H9 (cell line): ENCODE data around the gene PLLP. TPM values are rescaled to one million over a fixed set of nuclear protein-coding genes. Genes with fewer than 3 reads are reported as not detected.

ENCODE experiments used
- DNase-seq: peaks from one replicate; pipeline ENCODE4 v3.0.0-alpha.2; 2017
- H2AFZ ChIP-seq: one replicate; pipeline ENCODE4 v1.6.1; 2013; ENCODE audit warnings: mild to moderate bottlenecking, low read length, control low read depth, moderate library complexity
- H2AK5ac ChIP-seq: 2 replicates; pipeline ENCODE4 v1.6.1; 2013; ENCODE audit warnings: low read length, control low read depth, mixed read lengths; ENCODE audit not compliant: insufficient read length
- H2BK120ac ChIP-seq: one replicate; pipeline ENCODE4 v1.6.1; 2013; ENCODE audit warnings: low read depth, mild to moderate bottlenecking, low read length, control low read depth, inconsistent platforms; ENCODE audit not compliant: poor library complexity, severe bottlenecking
- H2BK12ac ChIP-seq: 2 replicates; pipeline ENCODE4 v1.6.1; 2013; ENCODE audit warnings: low read length, control low read depth, mixed read lengths, low read depth; ENCODE audit not compliant: insufficient read length
- H2BK15ac ChIP-seq: 2 replicates; pipeline ENCODE4 v1.6.1; 2013; ENCODE audit warnings: low read depth, low read length, control low read depth
- H2BK20ac ChIP-seq: one replicate; pipeline ENCODE4 v1.6.1; 2013; ENCODE audit warnings: low read depth, mild to moderate bottlenecking, low read length, control low read depth, inconsistent platforms; ENCODE audit not compliant: poor library complexity, severe bottlenecking
- H2BK5ac ChIP-seq: 2 replicates; pipeline ENCODE4 v1.6.1; 2013; ENCODE audit warnings: low read length, control low read depth, mixed read lengths; ENCODE audit not compliant: insufficient read length
- H3K14ac ChIP-seq: 2 replicates; pipeline ENCODE4 v1.6.1; 2013; ENCODE audit warnings: low read length, control low read depth; ENCODE audit not compliant: insufficient read depth
- H3K18ac ChIP-seq: 2 replicates; pipeline ENCODE4 v1.6.1; 2013; ENCODE audit warnings: low read depth, mild to moderate bottlenecking, mixed read lengths, low read length, control low read depth; ENCODE audit not compliant: insufficient read length
- H3K23ac ChIP-seq: 2 replicates; pipeline ENCODE4 v1.6.1; 2013; ENCODE audit warnings: low read length, control low read depth, mixed read lengths, low read depth; ENCODE audit not compliant: insufficient read length
- H3K23me2 ChIP-seq: 2 replicates; pipeline ENCODE4 v1.6.1; 2013; ENCODE audit warnings: low read depth, mild to moderate bottlenecking, mixed read lengths, low read length, control low read depth; ENCODE audit not compliant: insufficient read length, poor library complexity, severe bottlenecking
- H3K27ac ChIP-seq: 2 replicates; pipeline ENCODE4 v1.5.1; 2013; ENCODE audit warnings: low read length, control low read depth, mixed read lengths, low read depth; ENCODE audit not compliant: insufficient read length
- H3K27me3 ChIP-seq: 2 replicates; pipeline ENCODE4 v1.6.1; 2013; ENCODE audit warnings: low read length, control low read depth, inconsistent platforms; ENCODE audit not compliant: insufficient read depth
- H3K4ac ChIP-seq: 2 replicates; pipeline ENCODE4 v1.6.1; 2013; ENCODE audit warnings: low read depth, mild to moderate bottlenecking, control low read depth, inconsistent platforms, low read length, moderate library complexity
- H3K4me1 ChIP-seq: 2 replicates; pipeline ENCODE4 v1.6.1; 2013; ENCODE audit warnings: low read length, control low read depth, inconsistent platforms; ENCODE audit not compliant: insufficient read depth
- H3K4me2 ChIP-seq: 2 replicates; pipeline ENCODE4 v1.6.1; 2013; ENCODE audit warnings: low read length, control low read depth, mixed read lengths; ENCODE audit not compliant: insufficient read length, insufficient read depth
- H3K56ac ChIP-seq: 2 replicates; pipeline ENCODE4 v1.6.1; 2013; ENCODE audit warnings: low read depth, mild to moderate bottlenecking, mixed read lengths, low read length, control low read depth; ENCODE audit not compliant: insufficient read length
- H3K79me1 ChIP-seq: 2 replicates; pipeline ENCODE4 v1.6.1; 2013; ENCODE audit warnings: low read depth, mild to moderate bottlenecking, moderate library complexity, low read length, control low read depth, inconsistent platforms; ENCODE audit not compliant: insufficient read depth, poor library complexity, severe bottlenecking
- H3K79me2 ChIP-seq: 2 replicates; pipeline ENCODE4 v1.6.1; 2013; ENCODE audit warnings: low read length, control low read depth, inconsistent platforms; ENCODE audit not compliant: insufficient read depth
- H3K9ac ChIP-seq: 2 replicates; pipeline ENCODE4 v1.6.1; 2013; ENCODE audit warnings: low read length, control low read depth, mixed read lengths; ENCODE audit not compliant: insufficient read length; ENCODE audit errors: extremely low read depth
- H3K9me3 ChIP-seq: one replicate; pipeline ENCODE4 v1.6.1; 2013; ENCODE audit warnings: low read depth, low read length, inconsistent platforms; ENCODE audit not compliant: control insufficient read depth
- H3T11ph ChIP-seq: one replicate; pipeline ENCODE4 v1.6.1; 2013; ENCODE audit warnings: mild to moderate bottlenecking, low read length, control low read depth, inconsistent platforms
- H4K20me1 ChIP-seq: one replicate; pipeline ENCODE4 v1.6.1; 2013; ENCODE audit not compliant: control insufficient read depth, insufficient read length, insufficient read depth
- H4K5ac ChIP-seq: 2 replicates; pipeline ENCODE4 v1.6.1; 2013; ENCODE audit warnings: low read depth, mild to moderate bottlenecking, mixed read lengths, low read length, control low read depth; ENCODE audit not compliant: insufficient read length
- H4K8ac ChIP-seq: replicated peaks from 2 replicates; pipeline ENCODE4 v1.6.1; 2013; ENCODE audit warnings: low read length, control low read depth, mixed read lengths, low read depth; ENCODE audit not compliant: insufficient read length
- H4K91ac ChIP-seq: 2 replicates; pipeline ENCODE4 v1.6.1; 2013; ENCODE audit warnings: low read depth, mild to moderate bottlenecking, moderate library complexity, mixed read lengths, low read length, control low read depth; ENCODE audit not compliant: insufficient read length
- H3K27ac Mint-ChIP-seq, 3 experiments: 2 replicates in 2 of 3; 3 replicates in 1 of 3; pipeline ENCODE4 v1.8.0; 2020 to 2021; ENCODE audit warnings: mixed read lengths in 3 of 3, mild to moderate bottlenecking in 1 of 3, moderate library complexity in 1 of 3
- H3K27me3 Mint-ChIP-seq: 2 replicates; pipeline ENCODE4 v1.8.0; 2021; ENCODE audit warnings: low read depth, mild to moderate bottlenecking, moderate library complexity, mixed read lengths
- H3K36me3 Mint-ChIP-seq, 3 experiments: 2 replicates in 2 of 3; 3 replicates in 1 of 3; pipeline ENCODE4 v1.8.0; 2020 to 2021; ENCODE audit warnings: low read depth in 3 of 3, mixed read lengths in 3 of 3; ENCODE audit not compliant: insufficient read depth in 1 of 3
- H3K4me1 Mint-ChIP-seq, 2 experiments: 2 replicates each; pipeline ENCODE4 v1.8.0; 2020; ENCODE audit warnings: mixed read lengths in 2 of 2
- H3K4me3 Mint-ChIP-seq, 2 experiments: 2 replicates in 1 of 2; 3 replicates in 1 of 2; pipeline ENCODE4 v1.8.0; 2020 to 2021; ENCODE audit warnings: mild to moderate bottlenecking in 2 of 2, mixed read lengths in 2 of 2, moderate library complexity in 1 of 2
- H3K9me3 Mint-ChIP-seq, 2 experiments: 2 replicates in 1 of 2; 3 replicates in 1 of 2; pipeline ENCODE4 v1.8.0; 2020; ENCODE audit warnings: mild to moderate bottlenecking in 2 of 2, mixed read lengths in 2 of 2, moderate library complexity in 1 of 2
- WGBS: extraction: QIAGEN DNeasy Blood & Tissue Kit; methylation state at CpG from one replicate; pipeline ENCODE4 v1.1.7; 2013; ENCODE audit warnings: missing lambda C conversion rate, low lambda C conversion rate, mixed read lengths; ENCODE audit not compliant: insufficient read length; ENCODE audit errors: extremely low coverage; 5-methylcytosine and 5-hydroxymethylcytosine counted together
- total RNA-seq: library from RNA; stranded (reverse); gene quantifications from 2 replicates; pipeline ENCODE4 v1.2.1, GENCODE V29; 2021
- TF ChIP-seq, protein P1 (sequence below): fragments of 200-600 bp; sonication (generic); conservative IDR thresholded peaks from 3 replicates; pipeline ENCODE4 v1.8.0; 2021; ENCODE audit warnings: antibody characterized with exemption, mild to moderate bottlenecking

PLLP gene
- total RNA-seq, 1 experiment from 2014 or later = 1.8 TPM

DNA sequence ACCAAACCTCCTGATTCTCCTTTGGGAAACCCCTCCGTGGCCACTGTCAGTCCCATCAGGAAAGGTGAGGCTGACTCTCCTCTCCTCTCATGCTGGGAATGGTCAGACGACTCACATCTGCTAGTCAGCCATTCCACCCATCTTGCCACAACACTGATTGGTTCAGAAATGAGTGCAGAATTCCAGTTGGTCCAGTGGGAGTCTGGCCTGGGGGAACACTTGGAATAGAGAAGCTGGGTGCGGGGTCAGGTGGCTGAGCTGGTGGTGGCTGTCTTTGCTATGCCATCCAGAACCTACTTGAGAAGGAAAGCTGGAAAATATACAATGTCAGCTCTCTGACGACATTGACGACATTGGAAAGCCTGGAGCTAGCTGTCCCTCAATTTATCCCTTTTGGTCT is 23.6 kb upstream of the PLLP start:
- Mint-ChIP-seq H3K36me3 (no peaks in the 10 kb centered on the region), H3K27me3 (peaks cover 9% of the 10 kb centered on the region), H3K4me3 (no peak overlapping the region), H3K4me1 (peaks cover 0 to 4% of the 10 kb centered on the region in 2 experiments; a peak in 1 of 4 replicates), H3K27ac (peak overlapping the region in 1 of 3 experiments; percentile 17; a peak in 1 of 7 replicates), H3K9me3 (no peaks in the 10 kb centered on the region)
- H3K4ac ChIP-seq = no peak overlapping the region
- H2BK15ac ChIP-seq = no peak overlapping the region
- no peaks in the 10 kb centered on the region for H3K4me1 ChIP-seq
- no peak overlapping the region for H2BK5ac ChIP-seq
- H2BK20ac ChIP-seq = no peak overlapping the region
- no peak overlapping the region for H4K5ac ChIP-seq
- no peaks in the 10 kb centered on the region for H3K79me2 ChIP-seq
- TF ChIP-seq, protein P1, sequence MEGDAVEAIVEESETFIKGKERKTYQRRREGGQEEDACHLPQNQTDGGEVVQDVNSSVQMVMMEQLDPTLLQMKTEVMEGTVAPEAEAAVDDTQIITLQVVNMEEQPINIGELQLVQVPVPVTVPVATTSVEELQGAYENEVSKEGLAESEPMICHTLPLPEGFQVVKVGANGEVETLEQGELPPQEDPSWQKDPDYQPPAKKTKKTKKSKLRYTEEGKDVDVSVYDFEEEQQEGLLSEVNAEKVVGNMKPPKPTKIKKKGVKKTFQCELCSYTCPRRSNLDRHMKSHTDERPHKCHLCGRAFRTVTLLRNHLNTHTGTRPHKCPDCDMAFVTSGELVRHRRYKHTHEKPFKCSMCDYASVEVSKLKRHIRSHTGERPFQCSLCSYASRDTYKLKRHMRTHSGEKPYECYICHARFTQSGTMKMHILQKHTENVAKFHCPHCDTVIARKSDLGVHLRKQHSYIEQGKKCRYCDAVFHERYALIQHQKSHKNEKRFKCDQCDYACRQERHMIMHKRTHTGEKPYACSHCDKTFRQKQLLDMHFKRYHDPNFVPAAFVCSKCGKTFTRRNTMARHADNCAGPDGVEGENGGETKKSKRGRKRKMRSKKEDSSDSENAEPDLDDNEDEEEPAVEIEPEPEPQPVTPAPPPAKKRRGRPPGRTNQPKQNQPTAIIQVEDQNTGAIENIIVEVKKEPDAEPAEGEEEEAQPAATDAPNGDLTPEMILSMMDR = no peak
- H3K27ac ChIP-seq = no peak overlapping the region
- H3K9me3 ChIP-seq = no peaks in the 10 kb centered on the region
- H3K56ac ChIP-seq = no peak overlapping the region
- no peak overlapping the region for H4K91ac ChIP-seq
- no peak overlapping the region for H3K14ac ChIP-seq
- H2AFZ ChIP-seq = no peak overlapping the region
- H3K4me2 ChIP-seq = no peak overlapping the region
- no peak overlapping the region for H2BK12ac ChIP-seq
- H3K23me2 ChIP-seq = no peaks in the 10 kb centered on the region
- H4K20me1 ChIP-seq = peaks cover 1% of the 10 kb centered on the region
- H3K18ac ChIP-seq = no peak overlapping the region
- no peaks in the 10 kb centered on the region for H3K79me1 ChIP-seq
- no peaks in the 10 kb centered on the region for H3K27me3 ChIP-seq
- no peak overlapping the region for H3T11ph ChIP-seq
- no peak overlapping the region for H3K9ac ChIP-seq
- H3K23ac ChIP-seq = no peak overlapping the region
- H2BK120ac ChIP-seq = no peak overlapping the region
- no peak for DNase-seq
- WGBS = no CpG with 5 or more reads among the region's 5 CpGs
- no peak overlapping the region for H4K8ac ChIP-seq
- no peak overlapping the region for H2AK5ac ChIP-seq
